Measurements from ENCODE around the gene NRARP. TPM values are rescaled to one million over a fixed set of nuclear protein-coding genes. Genes with fewer than 3 reads are reported as not detected.

The NRARP gene
- total RNA-seq, 1 experiment from 2014 or later = 16.9 TPM

GRCh38 chr9:137275203-137275587, 26.9 kb downstream of the NRARP start:
- CTCF ChIA-PET = interaction anchor here (0.5 kb wide), 1 partner anchor 9 kb away, joined by 3 read pairs; no protein-coding TSS in a partner anchor
- no peak for TF ChIP-seq POLR2AphosphoS5 (IDR thresholded peaks at IDR 0.05; ENCODE audit: low read depth, low read length)
- no peak for TF ChIP-seq CTCF (IDR thresholded peaks at IDR 0.05)
- no peak for TF ChIP-seq SIN3A (IDR thresholded peaks at IDR 0.05; ENCODE audit: borderline replicate concordance, insufficient read depth, low read depth, low read length)
- TF ChIP-seq REST (IDR thresholded peaks at IDR 0.05; ENCODE audit: insufficient read depth in 1 of 2, low read depth in 2 of 2, low read length in 1 of 2) = no peak
- no peak for TF ChIP-seq TCF7L2 (IDR thresholded peaks at IDR 0.05; ENCODE audit: low read depth, low read length)
- H3K27me3 ChIP-seq (ENCODE audit: control insufficient read depth, insufficient read depth, low read length) = no peaks in the 10 kb centered on the region
- intact Hi-C loops (cut with micrococcal nuclease; ENCODE audit: unreplicated experiment) (no loop called here), in situ Hi-C loops (cut with HindIII; ENCODE audit: low pct_unique_long_range_greater_than_20kb, low sequenced_read_pairs) (no loop called here)
- BruUV-seq (replicated peaks) = no TSS peak
- no peaks in the 10 kb centered on the region for H3K9me3 ChIP-seq (ENCODE audit: control insufficient read depth, insufficient read depth, low read depth, low read length)
- ATAC-seq = no peak
- POLR2A ChIA-PET = no interaction called here
- H3K4me3 ChIP-seq (ENCODE audit: low read depth in 2 of 2, low read length in 2 of 2) = no peak overlapping the region
- peak overlapping the region; percentile 84; the same call in 1 of the 2 replicates for H3K27ac ChIP-seq (ENCODE audit: low read length)
- DNase-seq (ENCODE audit: low read depth, low spot score) = no peak
- peaks cover 13% of the 10 kb centered on the region for H3K4me1 ChIP-seq (ENCODE audit: control insufficient read depth, insufficient read depth, low read length)
- peaks cover 3% of the 10 kb centered on the region; the same call in 1 of the 2 replicates for H3K36me3 ChIP-seq (ENCODE audit: control insufficient read depth, insufficient read depth, low read length)

GRCh38 chr9:137273611-137274320, 28.3 kb downstream of the NRARP start:
- no peak for TF ChIP-seq POLR2AphosphoS5 (IDR thresholded peaks at IDR 0.05; ENCODE audit: low read depth, low read length)
- TF ChIP-seq REST (IDR thresholded peaks at IDR 0.05; ENCODE audit: insufficient read depth in 1 of 2, low read depth in 2 of 2, low read length in 1 of 2) = no peak
- no peak for TF ChIP-seq SIN3A (IDR thresholded peaks at IDR 0.05; ENCODE audit: borderline replicate concordance, insufficient read depth, low read depth, low read length)
- TF ChIP-seq CTCF (IDR thresholded peaks at IDR 0.05) = no peak
- TF ChIP-seq TCF7L2 (IDR thresholded peaks at IDR 0.05; ENCODE audit: low read depth, low read length) = no peak
- ChIA-PET CTCF (interaction anchor here (0.7 kb wide), 1 partner anchor 19 kb away, joined by 4 read pairs; no protein-coding TSS in a partner anchor), POLR2A (no interaction called here)
- H3K9me3 ChIP-seq (ENCODE audit: control insufficient read depth, insufficient read depth, low read depth, low read length) = no peaks in the 10 kb centered on the region
- H3K27ac ChIP-seq (ENCODE audit: low read length) = no peak overlapping the region
- in situ Hi-C loops (cut with HindIII; ENCODE audit: low pct_unique_long_range_greater_than_20kb, low sequenced_read_pairs) (no loop called here), intact Hi-C loops (cut with micrococcal nuclease; ENCODE audit: unreplicated experiment) (no loop called here)
- no TSS peak for BruUV-seq (replicated peaks)
- H3K4me1 ChIP-seq (ENCODE audit: control insufficient read depth, insufficient read depth, low read length) = peaks cover 13% of the 10 kb centered on the region
- no peak overlapping the region for H3K4me3 ChIP-seq (ENCODE audit: low read depth in 2 of 2, low read length in 2 of 2)
- peaks cover 3% of the 10 kb centered on the region; the same call in 1 of the 2 replicates for H3K36me3 ChIP-seq (ENCODE audit: control insufficient read depth, insufficient read depth, low read length)
- H3K27me3 ChIP-seq (ENCODE audit: control insufficient read depth, insufficient read depth, low read length) = no peaks in the 10 kb centered on the region
- no peak for DNase-seq (ENCODE audit: low read depth, low spot score)
- ATAC-seq = no peak
